Adipocyte (in vitro differentiated cells): ENCODE results near the gene VN1R2.
"Not testable (repeated sequence)": the region's sequence is repeated elsewhere in the genome, so short reads cannot be mapped to it uniquely, and the experiment has no call there.

Experiments
- DNase-seq: peaks from one replicate; pipeline ENCODE4 v3.0.0-alpha.2; 2015; ENCODE audit warnings: low read depth
- H3K27me3 ChIP-seq: replicated peaks from 2 replicates; pipeline ENCODE4 v1.7.0; 2013; ENCODE audit warnings: mild to moderate bottlenecking, low read length, moderate library complexity; ENCODE audit not compliant: control insufficient read depth, insufficient read depth
- H3K36me3 ChIP-seq: 2 replicates; pipeline ENCODE4 v1.7.0; 2013; ENCODE audit warnings: low read length, mild to moderate bottlenecking, moderate library complexity; ENCODE audit not compliant: control insufficient read depth, insufficient read depth, severe bottlenecking
- H3K4me1 ChIP-seq: 2 replicates; pipeline ENCODE4 v1.7.0; 2013; ENCODE audit warnings: mild to moderate bottlenecking, low read length, moderate library complexity; ENCODE audit not compliant: control insufficient read depth, insufficient read depth
- H3K4me3 ChIP-seq: 2 replicates; pipeline ENCODE4 v1.7.0; 2013; ENCODE audit warnings: mild to moderate bottlenecking, low read length, moderate library complexity
- H3K9ac ChIP-seq: 2 replicates; pipeline ENCODE4 v1.7.0; 2013; ENCODE audit warnings: mild to moderate bottlenecking, low read length, moderate library complexity
- H3K9me3 ChIP-seq: 2 replicates; pipeline ENCODE4 v1.7.0; 2013; ENCODE audit warnings: mild to moderate bottlenecking, low read length, moderate library complexity; ENCODE audit not compliant: control insufficient read depth

The VN1R2 gene, protein sequence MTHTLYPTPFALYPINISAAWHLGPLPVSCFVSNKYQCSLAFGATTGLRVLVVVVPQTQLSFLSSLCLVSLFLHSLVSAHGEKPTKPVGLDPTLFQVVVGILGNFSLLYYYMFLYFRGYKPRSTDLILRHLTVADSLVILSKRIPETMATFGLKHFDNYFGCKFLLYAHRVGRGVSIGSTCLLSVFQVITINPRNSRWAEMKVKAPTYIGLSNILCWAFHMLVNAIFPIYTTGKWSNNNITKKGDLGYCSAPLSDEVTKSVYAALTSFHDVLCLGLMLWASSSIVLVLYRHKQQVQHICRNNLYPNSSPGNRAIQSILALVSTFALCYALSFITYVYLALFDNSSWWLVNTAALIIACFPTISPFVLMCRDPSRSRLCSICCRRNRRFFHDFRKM

DNA sequence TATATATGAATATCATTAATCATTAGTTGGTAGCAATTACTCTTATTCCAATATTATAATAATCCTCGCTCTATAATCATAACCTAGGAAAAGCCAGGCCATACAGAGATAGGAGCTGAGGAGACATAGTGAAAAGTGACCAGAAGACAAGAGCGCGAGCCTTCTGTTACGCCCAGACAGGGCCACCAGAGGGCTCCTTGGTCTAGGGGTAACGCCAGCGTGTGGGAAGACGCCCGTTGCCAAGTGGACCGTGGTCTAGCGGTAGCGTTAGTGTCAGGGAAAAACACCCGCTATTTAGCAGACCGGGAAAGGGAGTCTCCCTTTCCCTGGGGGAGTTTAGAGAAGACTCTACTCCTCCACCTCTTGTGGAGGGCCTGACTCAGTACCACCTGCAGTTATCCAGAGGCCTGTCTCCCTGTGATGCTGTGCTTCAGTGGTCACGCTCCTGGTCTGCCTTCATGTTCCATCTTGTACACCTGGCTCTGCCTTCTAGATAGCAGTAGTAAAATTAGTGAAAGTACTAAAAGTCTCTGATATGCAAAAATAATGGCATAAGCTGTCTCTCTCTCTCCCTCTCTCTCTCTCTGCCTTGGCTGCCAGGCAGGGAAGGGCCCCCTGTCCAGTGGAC is at the start of gene VN1R2:
Gene VN1R2 (plus strand): TSS at position 578 of the 628 bp plus-strand sequence. CDS start 84 bp downstream, outside the sequence.
- H3K4me1 ChIP-seq, H3K9ac ChIP-seq, H3K27me3 ChIP-seq, DNase-seq, H3K9me3 ChIP-seq, H3K4me3 ChIP-seq, H3K36me3 ChIP-seq: not testable (repeated sequence)

DNA sequence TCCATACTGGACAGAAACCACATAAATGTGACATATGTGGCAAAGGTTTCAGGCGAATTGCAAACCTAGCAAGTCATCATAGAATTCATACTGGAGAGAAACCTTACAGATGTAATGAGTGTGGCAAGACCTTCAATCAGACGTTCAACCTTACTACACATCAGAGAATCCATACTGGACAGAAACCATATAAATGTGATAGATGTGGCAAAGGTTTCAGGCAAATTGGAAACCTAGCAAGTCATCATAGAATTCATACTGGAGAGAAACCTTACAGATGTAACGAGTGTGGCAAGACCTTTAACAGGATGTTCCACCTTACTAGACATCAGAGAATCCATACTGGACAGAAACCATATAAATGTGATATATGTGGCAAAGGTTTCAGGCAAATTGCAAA is 46.5 kb upstream of the VN1R2 start:
- not testable (repeated sequence) for H3K27me3 ChIP-seq, DNase-seq, H3K9ac ChIP-seq, H3K4me1 ChIP-seq
- Histone ChIP-seq H3K9me3 (peaks cover 94% of the 10 kb centered on the region), H3K36me3 (peaks cover 38% of the 10 kb centered on the region), H3K4me3 (peak overlapping the region; percentile 66)

DNA sequence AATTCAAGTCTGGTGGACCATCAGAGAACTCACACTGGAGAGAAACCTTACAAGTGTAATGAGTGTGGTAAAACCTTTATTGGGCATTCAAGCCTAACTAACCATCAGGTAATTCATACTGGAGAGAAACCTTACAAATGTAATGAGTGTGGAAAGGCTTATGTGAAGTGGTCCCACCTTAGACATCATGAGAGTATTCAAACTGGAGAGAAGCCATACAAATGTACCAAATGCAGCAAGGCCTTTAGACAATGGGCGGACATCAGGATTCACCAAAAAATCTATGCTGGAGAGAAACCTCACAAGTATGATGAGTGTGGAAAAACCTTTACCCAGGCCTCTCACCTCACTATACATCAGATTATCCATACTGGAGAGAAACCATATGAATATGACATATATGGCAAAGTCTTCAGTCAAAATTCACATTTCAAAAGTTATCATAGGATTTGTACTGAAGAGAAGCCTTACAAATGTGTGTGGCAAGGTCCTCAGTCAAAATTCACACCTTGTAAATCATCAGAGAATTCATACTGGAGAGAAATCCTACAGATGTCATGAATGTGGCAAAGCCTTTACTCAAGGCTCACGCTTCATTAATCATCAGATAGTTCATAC is 45.3 kb upstream of the VN1R2 start:
- Histone ChIP-seq H3K9ac (no peak overlapping the region), H3K36me3 (peaks cover 34% of the 10 kb centered on the region), H3K9me3 (peaks cover 99% of the 10 kb centered on the region), H3K4me3 (peak overlapping the region; percentile 66), H3K4me1 (no peaks in the 10 kb centered on the region), H3K27me3 (no peaks in the 10 kb centered on the region)
- DNase-seq = no peak

DNA sequence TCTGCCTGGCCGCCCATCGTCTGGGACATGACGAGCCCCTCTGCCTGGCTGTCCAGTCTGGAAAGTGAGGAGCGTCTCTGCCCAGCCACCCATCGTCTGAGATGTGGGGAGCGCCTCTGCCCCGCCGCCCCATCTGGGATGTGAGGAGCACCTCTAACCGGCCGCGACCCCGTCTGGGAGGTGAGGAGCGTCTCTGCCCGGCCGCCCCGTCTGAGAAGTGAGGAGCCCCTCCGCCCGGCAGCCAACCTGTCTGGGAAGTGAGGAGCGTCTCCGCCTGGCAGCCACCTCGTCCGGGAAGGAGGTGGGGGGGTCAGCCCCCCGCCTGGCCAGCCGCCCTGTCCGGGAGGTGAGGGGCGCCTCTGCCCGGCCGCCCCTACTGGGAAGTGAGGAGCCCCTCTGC is 35.4 kb upstream of the VN1R2 start:
- DNase-seq, H3K36me3 ChIP-seq, H3K9ac ChIP-seq, H3K4me1 ChIP-seq, H3K4me3 ChIP-seq, H3K27me3 ChIP-seq: not testable (repeated sequence)
- H3K9me3 ChIP-seq = peaks cover 65% of the 10 kb centered on the region

DNA sequence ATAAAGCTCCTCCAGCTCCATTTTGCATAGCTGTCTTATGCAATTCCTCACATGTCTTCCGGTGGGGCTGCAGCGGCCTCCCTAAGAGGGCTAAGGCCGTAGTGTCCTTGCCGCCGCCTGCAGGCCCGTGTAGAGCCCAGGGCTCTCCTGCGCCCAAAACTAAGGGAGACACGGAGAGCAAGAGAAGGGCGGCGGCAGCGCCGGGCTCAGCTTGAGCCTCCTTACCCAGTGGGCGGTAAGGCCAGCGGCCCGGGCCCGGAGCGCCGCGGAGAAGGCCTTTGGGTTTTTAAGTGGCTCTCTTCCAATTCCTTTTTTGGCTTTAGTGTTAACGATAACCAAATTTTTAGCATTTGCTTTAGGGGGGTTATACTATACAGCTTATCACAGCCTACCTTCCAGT is 33.5 kb upstream of the VN1R2 start:
- Histone ChIP-seq H3K9ac (no peak overlapping the region), H3K9me3 (peaks cover 65% of the 10 kb centered on the region), H3K4me3 (no peak overlapping the region), H3K36me3 (no peaks in the 10 kb centered on the region), H3K27me3 (no peaks in the 10 kb centered on the region), H3K4me1 (no peaks in the 10 kb centered on the region)
- DNase-seq = no peak

DNA sequence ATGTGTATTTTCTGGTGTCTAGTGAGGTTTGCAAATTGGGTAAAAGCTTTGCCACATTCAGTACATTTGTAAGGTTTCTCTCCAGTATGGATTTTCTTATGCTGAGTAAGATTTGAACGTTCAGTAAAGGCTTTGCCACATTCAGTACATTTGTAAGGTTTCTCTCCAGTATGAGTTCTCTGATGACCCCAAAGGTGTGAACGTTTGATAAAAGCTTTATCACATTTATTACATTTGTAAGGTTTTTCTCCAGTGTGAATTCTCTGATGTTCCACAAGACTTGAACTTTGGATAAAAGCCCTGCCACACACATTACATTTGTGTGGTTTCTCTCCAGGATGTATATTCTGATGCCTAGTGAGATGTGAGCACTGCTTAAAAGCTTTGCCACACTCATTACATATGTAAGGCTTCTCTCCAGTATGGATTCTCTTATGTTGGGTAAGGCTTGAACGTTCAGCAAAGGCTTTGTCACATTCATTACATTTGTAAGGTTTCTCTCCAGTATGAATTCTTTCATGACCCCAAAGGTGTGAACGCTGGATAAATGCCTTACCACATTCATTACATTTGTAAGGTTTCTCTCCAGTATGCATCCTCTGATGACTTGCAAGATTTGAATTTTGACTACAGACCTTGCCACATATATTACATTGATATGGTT is 20.8 kb upstream of the VN1R2 start:
- H3K4me3 ChIP-seq = peak overlapping the region; percentile 70
- peaks cover 50% of the 10 kb centered on the region for H3K36me3 ChIP-seq
- no peaks in the 10 kb centered on the region for H3K27me3 ChIP-seq
- H3K9me3 ChIP-seq = peaks cover 98% of the 10 kb centered on the region
- H3K4me1 ChIP-seq = no peaks in the 10 kb centered on the region
- DNase-seq = no peak
- H3K9ac ChIP-seq = no peak overlapping the region

DNA sequence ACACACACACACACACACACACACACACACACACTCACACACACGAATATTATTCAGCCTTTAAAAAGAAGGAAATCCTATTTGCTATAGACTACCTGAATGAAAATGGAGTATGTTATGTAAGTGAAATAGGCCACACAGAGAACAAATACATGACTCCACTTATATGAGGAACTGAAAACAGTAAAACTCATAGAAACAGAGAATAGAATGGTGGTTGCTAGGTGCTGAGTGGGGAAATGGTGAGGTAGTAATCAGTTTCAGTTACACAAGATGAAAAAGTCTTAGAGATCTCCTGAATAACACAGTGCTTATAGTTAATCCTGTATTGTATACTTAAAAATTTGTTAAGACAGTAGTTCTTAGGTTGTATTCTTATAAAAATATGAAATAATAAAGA is 11.6 kb upstream of the VN1R2 start:
- DNase-seq = no peak
- H3K9me3 ChIP-seq = peaks cover 93% of the 10 kb centered on the region
- no peaks in the 10 kb centered on the region for H3K4me1 ChIP-seq
- no peak overlapping the region for H3K9ac ChIP-seq
- H3K36me3 ChIP-seq = peaks cover 87% of the 10 kb centered on the region
- peak overlapping the region; percentile 29 for H3K4me3 ChIP-seq
- H3K27me3 ChIP-seq = no peaks in the 10 kb centered on the region

DNA sequence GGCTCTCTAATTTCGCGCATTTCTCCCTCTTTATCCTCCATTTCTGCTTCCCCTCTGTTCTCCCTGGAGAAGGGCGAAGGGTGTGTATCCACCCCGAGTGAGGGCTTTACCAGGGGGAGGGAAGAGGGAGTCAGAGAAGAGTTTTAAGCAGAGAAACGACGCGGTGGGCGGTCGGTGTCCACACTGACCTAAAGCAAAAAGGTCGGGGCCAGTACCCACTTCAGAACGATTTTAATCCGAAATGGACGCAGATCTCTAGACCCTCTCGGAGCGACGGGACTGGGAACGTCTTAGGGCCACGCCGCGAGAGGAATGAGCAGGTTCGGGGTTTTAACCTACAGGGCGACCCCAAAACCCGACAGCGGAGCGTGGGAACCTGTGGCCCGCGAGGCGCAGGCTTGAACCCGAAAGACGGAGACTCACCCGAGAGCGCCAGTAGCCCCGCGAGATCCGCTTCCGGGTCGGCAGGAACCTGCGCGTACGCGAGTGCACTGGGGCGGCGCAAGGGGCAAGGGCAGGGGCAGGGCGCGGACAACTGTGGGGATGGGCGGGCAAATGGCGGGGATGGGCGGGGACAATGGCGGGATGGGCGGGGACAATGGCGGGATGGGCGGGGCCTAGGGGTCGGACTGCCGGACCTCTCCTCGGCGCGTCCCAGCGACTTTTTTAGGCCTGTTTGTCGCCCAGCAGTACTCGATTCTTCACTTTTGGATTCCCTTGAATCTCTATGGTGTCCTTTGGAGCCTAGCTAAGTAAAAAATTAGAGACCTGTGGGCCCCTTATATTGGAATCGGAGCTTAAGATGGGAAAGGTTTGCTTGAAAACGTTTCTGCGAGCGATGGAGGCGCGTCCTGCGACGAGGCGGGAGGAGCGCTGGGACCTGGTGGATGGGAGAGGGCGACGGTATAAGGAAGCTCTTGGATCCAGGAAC is 3.4 kb upstream of the VN1R2 start, which contains the start of gene ZNF677:
Gene ZNF677 (minus strand): TSS at position 463 of the 931 bp plus-strand sequence. CDS start 3,323 bp downstream, outside the sequence.
- peak within 1 kb of the TSS; percentile 97 for H3K4me3 ChIP-seq
- peaks cover 20% of the 10 kb centered on the region for H3K9me3 ChIP-seq
- H3K36me3 ChIP-seq = peaks cover 31% of the 10 kb centered on the region
- no peaks in the 10 kb centered on the region for H3K4me1 ChIP-seq
- no peaks in the 10 kb centered on the region for H3K27me3 ChIP-seq
- DNase-seq = peak; percentile 88
- H3K9ac ChIP-seq = peak within 1 kb of the TSS; percentile 93

DNA sequence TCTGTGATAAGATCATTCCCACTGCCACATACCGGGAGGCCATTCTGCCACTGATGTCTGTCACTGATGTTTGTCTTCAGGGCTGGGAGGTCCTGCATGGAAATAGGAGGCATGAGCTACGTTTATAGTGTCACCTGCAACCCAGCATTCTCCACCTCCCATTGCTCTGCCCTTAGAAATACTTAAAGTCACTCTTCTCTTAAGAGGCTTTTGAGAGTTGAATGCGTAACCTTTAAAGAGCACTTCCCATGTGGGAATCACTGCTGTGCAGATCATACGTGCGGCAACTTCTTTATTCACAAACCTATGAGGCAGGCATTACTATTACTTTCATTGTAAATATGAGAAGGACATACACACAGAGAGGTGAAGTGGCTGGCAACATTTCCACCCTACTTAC is 9.5 kb downstream of the VN1R2 start, which contains the start of gene VN1R4:
Gene VN1R4 (minus strand): TSS at position 101 of the 400 bp plus-strand sequence. CDS start 58 bp downstream, at position 43.
- H3K9ac ChIP-seq, H3K4me1 ChIP-seq, H3K4me3 ChIP-seq, DNase-seq, H3K9me3 ChIP-seq, H3K36me3 ChIP-seq, H3K27me3 ChIP-seq: not testable (repeated sequence)

DNA sequence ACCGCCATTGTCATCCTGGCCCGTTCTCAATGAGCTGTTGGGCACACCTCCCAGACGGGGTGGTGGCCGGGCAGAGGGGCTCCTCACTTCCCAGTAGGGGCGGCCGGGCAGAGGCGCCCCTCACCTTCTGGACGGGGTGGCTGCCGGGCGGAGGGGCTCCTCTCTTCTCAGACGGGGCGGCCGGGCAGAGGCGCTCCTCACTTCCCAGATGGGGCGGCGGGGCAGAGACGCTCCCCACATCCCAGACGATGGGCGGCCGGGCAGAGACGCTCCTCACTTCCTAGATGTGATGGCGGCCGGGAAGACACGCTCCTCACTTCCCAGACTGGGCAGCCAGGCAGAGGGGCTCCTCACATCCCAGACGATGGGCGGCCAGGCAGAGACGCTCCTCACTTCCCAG is 11.8 kb downstream of the VN1R2 start:
- H3K9me3 ChIP-seq, DNase-seq, H3K4me3 ChIP-seq, H3K36me3 ChIP-seq, H3K27me3 ChIP-seq, H3K4me1 ChIP-seq, H3K9ac ChIP-seq: not testable (repeated sequence)
